ENCODE data around the gene UQCC3.

DNA sequence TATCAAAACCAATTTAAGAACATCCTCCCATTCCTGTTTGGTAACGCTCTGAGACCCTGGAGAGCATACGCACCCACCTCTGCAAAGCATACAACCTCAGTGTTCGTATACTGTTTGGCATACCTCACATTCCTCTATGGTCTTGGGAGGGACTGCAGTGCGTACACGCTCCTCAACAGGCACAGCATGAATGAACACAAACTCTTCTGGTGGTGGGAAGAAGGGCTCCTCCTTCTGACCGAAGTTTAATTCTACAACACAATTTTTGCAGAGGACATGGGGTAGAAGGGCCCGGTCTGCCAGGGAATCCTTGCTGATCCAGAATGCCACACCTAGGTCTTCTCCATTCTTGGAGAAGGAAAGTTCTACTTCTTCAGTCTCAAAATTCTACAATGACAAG, 50.5 kb downstream of the UQCC3 start:
- TF ChIP-seq EP300 (IDR thresholded peaks at IDR 0.05) = no peak
- TF ChIP-seq, protein P1, sequence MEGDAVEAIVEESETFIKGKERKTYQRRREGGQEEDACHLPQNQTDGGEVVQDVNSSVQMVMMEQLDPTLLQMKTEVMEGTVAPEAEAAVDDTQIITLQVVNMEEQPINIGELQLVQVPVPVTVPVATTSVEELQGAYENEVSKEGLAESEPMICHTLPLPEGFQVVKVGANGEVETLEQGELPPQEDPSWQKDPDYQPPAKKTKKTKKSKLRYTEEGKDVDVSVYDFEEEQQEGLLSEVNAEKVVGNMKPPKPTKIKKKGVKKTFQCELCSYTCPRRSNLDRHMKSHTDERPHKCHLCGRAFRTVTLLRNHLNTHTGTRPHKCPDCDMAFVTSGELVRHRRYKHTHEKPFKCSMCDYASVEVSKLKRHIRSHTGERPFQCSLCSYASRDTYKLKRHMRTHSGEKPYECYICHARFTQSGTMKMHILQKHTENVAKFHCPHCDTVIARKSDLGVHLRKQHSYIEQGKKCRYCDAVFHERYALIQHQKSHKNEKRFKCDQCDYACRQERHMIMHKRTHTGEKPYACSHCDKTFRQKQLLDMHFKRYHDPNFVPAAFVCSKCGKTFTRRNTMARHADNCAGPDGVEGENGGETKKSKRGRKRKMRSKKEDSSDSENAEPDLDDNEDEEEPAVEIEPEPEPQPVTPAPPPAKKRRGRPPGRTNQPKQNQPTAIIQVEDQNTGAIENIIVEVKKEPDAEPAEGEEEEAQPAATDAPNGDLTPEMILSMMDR (IDR thresholded peaks at IDR 0.05) = no peak
- no peak for TF ChIP-seq POLR2A (IDR thresholded peaks at IDR 0.05)
- no peak for TF ChIP-seq POLR2AphosphoS5 (IDR thresholded peaks at IDR 0.05)

Data from sigmoid colon (tissue), 4 donors.